ENCODE data around the gene ZNF524.
"Not testable (repeated sequence)": the region's sequence is repeated elsewhere in the genome, so short reads cannot be mapped to it uniquely, and the experiment has no call there.

Gene ZNF524

GRCh38 chr19:55581823-55582223 is 18.3 kb upstream of the ZNF524 start:
- DNase-seq: peak; percentile 66

- DNase-seq: not testable (repeated sequence)
Measured at GRCh38 chr19:55582284-55582683, 17.8 kb upstream of the ZNF524 start.

GRCh38 chr19:55583897-55584296 is 16.2 kb upstream of the ZNF524 start:
- not testable (repeated sequence) for DNase-seq

- DNase-seq: no peak
Measured at GRCh38 chr19:55584871-55585270, 15.2 kb upstream of the ZNF524 start.

- peak; percentile 95 for DNase-seq
Measured at GRCh38 chr19:55585658-55586339, 14.3 kb upstream of the ZNF524 start.

GRCh38 chr19:55586976-55587668 is 13.0 kb upstream of the ZNF524 start:
- DNase-seq: peak; percentile 99

GRCh38 chr19:55588738-55589137 is 11.3 kb upstream of the ZNF524 start:
- no peak for DNase-seq

GRCh38 chr19:55590109-55590508 is 10.0 kb upstream of the ZNF524 start:
- no peak for DNase-seq

GRCh38 chr19:55590617-55591016 is 9.5 kb upstream of the ZNF524 start:
- peak; percentile 75 for DNase-seq

GRCh38 chr19:55591555-55591954 is 8.5 kb upstream of the ZNF524 start:
- peak; percentile 18 for DNase-seq

GRCh38 chr19:55592391-55593090 is 7.5 kb upstream of the ZNF524 start:
- DNase-seq: no peak

GRCh38 chr19:55593096-55593772 is 6.9 kb upstream of the ZNF524 start:
- no peak for DNase-seq

- DNase-seq: no peak
Measured at GRCh38 chr19:55594996-55595545, 5.0 kb upstream of the ZNF524 start.

- DNase-seq: no peak
Measured at GRCh38 chr19:55596304-55596703, 3.8 kb upstream of the ZNF524 start.

- DNase-seq: no peak
Measured at GRCh38 chr19:55597501-55597921, 2.6 kb upstream of the ZNF524 start.

- peak; percentile 16 for DNase-seq
Measured at GRCh38 chr19:55598034-55598433, 2.1 kb upstream of the ZNF524 start.

GRCh38 chr19:55598719-55599467 is 1.2 kb upstream of the ZNF524 start:
- DNase-seq: peak; percentile 96

GRCh38 chr19:55599468-55599841 is 633 bp upstream of the ZNF524 start, which contains the start of gene FIZ1:
FIZ1 (minus strand) TSS chr19:55599517; CDS start chr19:55597865, 1,652 bp downstream.
- DNase-seq: peak; percentile 100

- no peak for DNase-seq
Measured at GRCh38 chr19:55600662-55601028, 557 bp downstream of the ZNF524 start.

GRCh38 chr19:55601084-55601483 is 996 bp downstream of the ZNF524 start:
- DNase-seq: peak; percentile 42

GRCh38 chr19:55602104-55603001 is 2.3 kb downstream of the ZNF524 start:
- DNase-seq: no peak
